Fibroblast of mammary gland (primary cell): Measurements from ENCODE around the gene G6PC3.

Experiments
- DNase-seq: peaks from one replicate; pipeline ENCODE4 v3.0.0-alpha.2; 2010; ENCODE audit warnings: low read depth
- H3K4me3 ChIP-seq: 2 replicates; pipeline ENCODE4 v1.5.1; 2011; ENCODE audit warnings: low read depth, mild to moderate bottlenecking, low read length, moderate library complexity; ENCODE audit not compliant: control insufficient read depth
- TF ChIP-seq, protein P1 (sequence below): conservative IDR thresholded peaks from 2 replicates; pipeline ENCODE4 v1.5.1; 2011; ENCODE audit warnings: low read depth, low read length, inconsistent platforms; ENCODE audit not compliant: control insufficient read depth, insufficient read depth

G6PC3 gene

DNA sequence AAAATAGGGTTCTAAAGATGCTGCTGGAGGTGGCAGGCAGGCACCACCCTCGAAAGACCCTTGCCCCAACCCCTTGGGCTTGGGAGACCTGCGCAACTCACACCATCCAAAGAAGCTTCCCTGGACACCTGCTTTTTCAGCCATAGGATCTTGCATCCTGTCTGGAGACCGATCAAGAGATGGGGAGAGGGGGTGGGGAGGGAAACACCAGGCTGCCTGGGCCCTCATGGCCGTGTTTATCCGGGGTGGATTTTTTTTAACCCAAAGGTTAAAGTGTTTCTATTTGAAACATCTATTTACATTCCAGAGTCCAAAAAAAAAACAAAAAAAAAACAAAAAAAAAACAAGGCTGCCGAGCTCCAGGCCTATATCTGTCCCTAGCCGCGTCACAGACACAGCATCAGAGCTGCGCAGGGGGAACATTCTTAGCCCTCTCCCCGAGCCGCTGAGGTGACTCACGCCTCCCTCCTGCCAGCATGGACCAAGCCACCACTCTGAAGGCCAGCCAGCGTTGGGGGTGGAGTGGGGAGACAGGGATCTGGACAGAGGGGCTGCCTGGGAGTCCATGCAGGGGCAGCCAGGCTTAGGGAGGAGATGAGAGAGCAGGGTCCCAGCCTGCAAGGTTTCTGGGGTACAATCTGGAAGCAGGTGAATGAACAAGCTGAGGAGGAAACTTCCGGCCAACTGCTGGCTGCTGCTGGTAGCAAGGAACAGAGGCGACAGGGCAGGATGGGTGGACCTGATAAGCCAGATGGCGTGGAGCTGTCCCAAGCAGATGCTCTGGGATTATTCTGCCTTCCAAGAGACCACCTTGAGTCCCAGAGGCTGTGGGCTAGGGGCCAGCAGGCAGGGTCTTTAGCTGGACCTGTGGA lies 38.1 kb downstream of the G6PC3 start:
- DNase-seq, result peak; percentile 96
- peak overlapping the region; percentile 12 for H3K4me3 ChIP-seq
- TF ChIP-seq, protein P1, sequence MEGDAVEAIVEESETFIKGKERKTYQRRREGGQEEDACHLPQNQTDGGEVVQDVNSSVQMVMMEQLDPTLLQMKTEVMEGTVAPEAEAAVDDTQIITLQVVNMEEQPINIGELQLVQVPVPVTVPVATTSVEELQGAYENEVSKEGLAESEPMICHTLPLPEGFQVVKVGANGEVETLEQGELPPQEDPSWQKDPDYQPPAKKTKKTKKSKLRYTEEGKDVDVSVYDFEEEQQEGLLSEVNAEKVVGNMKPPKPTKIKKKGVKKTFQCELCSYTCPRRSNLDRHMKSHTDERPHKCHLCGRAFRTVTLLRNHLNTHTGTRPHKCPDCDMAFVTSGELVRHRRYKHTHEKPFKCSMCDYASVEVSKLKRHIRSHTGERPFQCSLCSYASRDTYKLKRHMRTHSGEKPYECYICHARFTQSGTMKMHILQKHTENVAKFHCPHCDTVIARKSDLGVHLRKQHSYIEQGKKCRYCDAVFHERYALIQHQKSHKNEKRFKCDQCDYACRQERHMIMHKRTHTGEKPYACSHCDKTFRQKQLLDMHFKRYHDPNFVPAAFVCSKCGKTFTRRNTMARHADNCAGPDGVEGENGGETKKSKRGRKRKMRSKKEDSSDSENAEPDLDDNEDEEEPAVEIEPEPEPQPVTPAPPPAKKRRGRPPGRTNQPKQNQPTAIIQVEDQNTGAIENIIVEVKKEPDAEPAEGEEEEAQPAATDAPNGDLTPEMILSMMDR, result no peak

DNA sequence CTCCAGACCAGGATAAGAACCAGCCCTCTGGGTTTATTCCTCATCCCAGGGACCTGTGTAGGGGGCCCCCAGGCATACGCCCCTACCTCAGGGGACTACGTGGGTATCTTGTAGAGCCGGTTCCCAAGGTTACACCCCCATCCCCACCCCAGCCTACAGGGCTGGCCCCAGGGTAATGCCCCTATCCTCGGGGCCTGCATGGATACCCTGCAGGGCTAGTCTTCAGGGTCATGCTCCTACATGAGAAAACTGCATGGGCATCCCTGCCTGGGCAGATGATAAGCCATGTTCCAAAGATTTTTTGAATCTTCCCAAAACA lies 38.7 kb downstream of the G6PC3 start:
- no peak for DNase-seq
- H3K4me3 ChIP-seq, result no peak overlapping the region
- TF ChIP-seq, protein P1, result no peak

DNA sequence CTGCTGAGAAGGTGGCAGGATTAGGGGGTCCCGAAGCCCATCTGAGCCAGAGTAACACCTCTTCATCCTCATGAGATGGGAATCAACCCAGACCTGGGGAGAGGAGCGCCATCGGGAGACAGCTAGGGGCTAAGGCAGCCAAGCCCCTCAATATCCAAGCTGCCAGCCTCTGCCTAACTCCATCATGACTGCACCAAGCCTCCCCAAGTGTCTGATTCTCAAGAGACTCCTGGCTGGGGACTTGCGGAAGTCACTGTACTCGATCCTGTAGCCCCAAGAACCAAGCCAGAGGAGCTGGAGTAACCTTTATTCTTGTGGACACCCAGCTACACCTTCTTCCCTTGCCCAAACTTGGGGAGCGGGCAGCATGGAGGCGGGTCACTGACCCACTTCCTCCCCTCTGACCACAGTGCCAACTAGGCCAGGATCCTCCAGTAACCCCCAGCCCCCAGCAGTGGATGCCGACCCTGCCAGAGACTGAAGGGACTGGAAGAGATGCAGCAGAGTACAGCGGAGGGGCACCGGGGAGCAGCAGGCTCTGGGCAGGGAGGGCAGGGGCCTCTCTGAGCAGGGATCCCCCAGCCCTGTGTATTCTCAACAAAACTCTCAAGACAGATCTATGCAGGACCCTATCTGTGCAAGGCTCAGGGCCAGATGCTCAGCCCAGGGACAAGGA lies 39.6 kb downstream of the G6PC3 start:
- H3K4me3 ChIP-seq, result peak overlapping the region; percentile 25

DNA sequence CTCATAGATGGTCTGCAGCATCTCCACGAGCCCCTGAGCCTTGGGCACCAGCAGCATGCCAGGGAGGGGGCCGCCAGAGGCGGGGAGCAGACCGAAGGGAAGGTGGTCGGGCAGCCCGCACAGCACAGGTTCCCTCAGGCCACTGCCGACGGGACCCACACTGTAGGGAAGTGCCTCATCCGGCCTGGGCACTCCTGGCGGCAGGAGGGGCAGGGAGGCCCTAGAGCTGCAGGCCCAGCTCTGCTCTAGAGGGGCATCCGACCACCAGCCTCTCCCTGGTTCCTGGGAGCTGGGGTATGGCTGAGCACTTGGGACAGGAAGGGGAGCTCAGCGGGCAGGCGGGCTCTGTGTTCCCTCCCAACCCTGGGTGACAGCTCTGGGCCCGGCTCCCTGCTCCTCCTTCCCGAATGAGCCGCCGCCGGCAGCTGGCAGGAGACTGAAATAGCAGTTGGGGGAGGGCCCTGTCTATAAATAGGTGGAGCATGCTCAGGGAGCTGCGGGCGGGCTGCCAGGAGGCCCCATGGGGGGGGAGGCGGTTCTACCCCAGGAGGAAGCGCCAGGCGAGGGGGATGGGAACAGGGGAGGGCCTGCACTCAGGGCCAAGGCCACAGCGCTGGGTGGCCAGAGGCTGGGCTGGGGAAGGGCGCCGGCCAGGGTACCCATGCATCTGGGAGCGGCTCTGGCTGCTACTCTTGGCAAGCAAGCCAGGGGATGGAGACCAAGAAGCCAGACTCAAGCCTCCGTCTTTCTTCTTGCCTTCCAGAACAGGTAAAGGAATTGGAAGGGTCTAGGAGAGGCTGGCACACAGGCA lies 40.5 kb downstream of the G6PC3 start:
- DNase-seq, result peak; percentile 84
- TF ChIP-seq, protein P1, result no peak
- peak overlapping the region; percentile 25 for H3K4me3 ChIP-seq

More for the DNA sequence above, 39.6 kb downstream of the G6PC3 start:
- TF ChIP-seq, protein P1, result no peak
- no peak for DNase-seq

DNA sequence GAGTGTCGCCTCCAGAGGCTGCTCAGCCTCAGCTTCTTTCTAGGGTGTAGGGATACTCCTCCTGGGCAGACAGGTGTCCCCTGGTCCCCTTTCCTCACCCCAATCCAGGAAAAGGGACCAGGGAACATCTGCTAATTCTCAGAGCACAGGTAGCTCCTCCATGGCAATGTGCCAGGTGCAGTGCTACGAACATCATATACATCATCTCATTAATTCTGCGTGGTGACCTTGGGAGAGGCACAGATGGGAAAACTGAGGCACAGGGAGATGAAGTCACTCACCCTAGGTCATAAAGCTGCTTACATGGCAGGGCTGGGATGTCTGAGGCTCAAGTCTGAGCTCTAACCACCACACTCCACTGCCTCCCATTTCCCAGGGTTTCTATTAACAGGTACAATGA lies 41.2 kb downstream of the G6PC3 start:
- no peak overlapping the region for H3K4me3 ChIP-seq
- no peak for DNase-seq
- TF ChIP-seq, protein P1, result no peak
